HG03045 (cell line): Measurements from ENCODE around the gene AP5Z1.
"Not testable (repeated sequence)": the region's sequence is repeated elsewhere in the genome, so short reads cannot be mapped to it uniquely, and the experiment has no call there.

ENCODE experiments used
- ATAC-seq: cut with Tn5 transposase; IDR thresholded peaks from one replicate; pipeline ENCODE4 v1.9.1; 2021; ENCODE audit warnings: mild to moderate bottlenecking, moderate library complexity; ENCODE audit not compliant: unreplicated experiment

Gene AP5Z1

GRCh38 chr7:4800926-4801838 lies 25.8 kb downstream of the AP5Z1 start:
- ATAC-seq: no peak

GRCh38 chr7:4801839-4802231 lies 26.4 kb downstream of the AP5Z1 start:
- ATAC-seq: no peak

GRCh38 chr7:4802577-4802976 lies 27.2 kb downstream of the AP5Z1 start:
- ATAC-seq: not testable (repeated sequence)

- ATAC-seq: no peak
Measured at GRCh38 chr7:4803397-4804241, 28.2 kb downstream of the AP5Z1 start.

GRCh38 chr7:4805110-4805983 lies 29.9 kb downstream of the AP5Z1 start:
- ATAC-seq: no peak

- no peak for ATAC-seq
Measured at GRCh38 chr7:4805984-4806300, 30.5 kb downstream of the AP5Z1 start.

GRCh38 chr7:4806983-4807597 lies 31.7 kb downstream of the AP5Z1 start:
- ATAC-seq: no peak

- no peak for ATAC-seq
Measured at GRCh38 chr7:4807598-4808016, 32.2 kb downstream of the AP5Z1 start.

GRCh38 chr7:4808026-4808425 lies 32.6 kb downstream of the AP5Z1 start:
- no peak for ATAC-seq

GRCh38 chr7:4808565-4808964 lies 33.1 kb downstream of the AP5Z1 start:
- ATAC-seq: no peak

GRCh38 chr7:4809091-4809591 lies 33.7 kb downstream of the AP5Z1 start:
- ATAC-seq: no peak

GRCh38 chr7:4809666-4810065 lies 34.2 kb downstream of the AP5Z1 start:
- no peak for ATAC-seq

GRCh38 chr7:4814433-4814832 lies 39.0 kb downstream of the AP5Z1 start:
- no peak for ATAC-seq

GRCh38 chr7:4815121-4815520 lies 39.7 kb downstream of the AP5Z1 start:
- no peak for ATAC-seq

- no peak for ATAC-seq
Measured at GRCh38 chr7:4815609-4816418, 40.4 kb downstream of the AP5Z1 start.

- no peak for ATAC-seq
Measured at GRCh38 chr7:4816419-4817080, 41.1 kb downstream of the AP5Z1 start.

GRCh38 chr7:4817178-4817901 lies 41.9 kb downstream of the AP5Z1 start:
- no peak for ATAC-seq

GRCh38 chr7:4818000-4818794 lies 42.8 kb downstream of the AP5Z1 start:
- ATAC-seq: no peak
